CD4-positive, alpha-beta T cell (primary cell): ENCODE measurements around the gene NFYC. TPM values are rescaled to one million over a fixed set of nuclear protein-coding genes. Genes with fewer than 3 reads are reported as not detected.

ENCODE experiments used
- ATAC-seq: fragments of 200-7000 bp; cut with Tn5 transposase; one replicate; pipeline ENCODE4 v1.10.0; 2022; ENCODE audit warnings: mild to moderate bottlenecking; ENCODE audit not compliant: poor library complexity
- CTCF ChIA-PET: fragments of 350-600 bp; sonication (Branson Sonifier 250); formaldehyde crosslinking; loops from one replicate; lab custom pipeline; 2021; ENCODE audit warnings: antibody characterized with exemption, inconsistent platforms; lab: Charles Lee
- POLR2A ChIA-PET: fragments of 350-600 bp; sonication (Branson Sonifier 250); formaldehyde crosslinking; loops from one replicate; lab custom pipeline; 2021; ENCODE audit warnings: antibody characterized with exemption, inconsistent platforms; lab: Charles Lee
- DNase-seq, 14 experiments: peaks; one replicate each; pipeline ENCODE4 v3.0.0-alpha.2; 2013 to 2020; ENCODE audit warnings: mixed read lengths in 2 of 14
- H3K27ac ChIP-seq, 2 donors: one replicate each; pipeline versions ENCODE4 v1.5.1 to v1.7.0; 2013; ENCODE audit warnings: low read length in 2 of 2, low read depth in 1 of 2, mild to moderate bottlenecking in 1 of 2
- H3K27me3 ChIP-seq, 2 experiments: 1 replicate in 1 of 2; 2 replicates in 1 of 2; pipeline versions ENCODE4 v1.6.1 to v1.7.0; 2013; ENCODE audit warnings: low read length in 2 of 2, control low read depth in 1 of 2, mild to moderate bottlenecking in 1 of 2, moderate library complexity in 1 of 2; ENCODE audit not compliant: insufficient read depth in 2 of 2, control insufficient read depth in 1 of 2
- H3K36me3 ChIP-seq: one replicate; pipeline ENCODE4 v1.6.1; 2013; ENCODE audit warnings: low read length, control low read depth; ENCODE audit not compliant: insufficient read depth
- H3K4me1 ChIP-seq: one replicate; pipeline ENCODE4 v1.6.1; 2013; ENCODE audit warnings: low read length, control low read depth; ENCODE audit not compliant: insufficient read depth
- H3K4me3 ChIP-seq: one replicate; pipeline ENCODE4 v1.5.1; 2013; ENCODE audit warnings: mild to moderate bottlenecking, low read length, moderate library complexity
- H3K9me3 ChIP-seq, 2 experiments: 1 replicate in 1 of 2; 2 replicates in 1 of 2; pipeline versions ENCODE4 v1.6.1 to v1.7.0; 2013; ENCODE audit warnings: low read length in 2 of 2, mild to moderate bottlenecking in 2 of 2, control low read depth in 1 of 2, moderate library complexity in 1 of 2; ENCODE audit not compliant: control insufficient read depth in 1 of 2, insufficient read depth in 1 of 2
- H3K27ac Mint-ChIP-seq: one replicate; pipeline ENCODE4 v1.8.0; 2020; ENCODE audit warnings: mixed read lengths
- H3K27me3 Mint-ChIP-seq: one replicate; pipeline ENCODE4 v1.8.0; 2021; ENCODE audit warnings: mixed read lengths
- H3K36me3 Mint-ChIP-seq: one replicate; pipeline ENCODE4 v1.8.0; 2021; ENCODE audit warnings: low read depth, mixed read lengths
- H3K4me1 Mint-ChIP-seq: one replicate; pipeline ENCODE4 v1.8.0; 2021; ENCODE audit warnings: low read depth, mixed read lengths
- H3K4me3 Mint-ChIP-seq: one replicate; pipeline ENCODE4 v1.8.0; 2020; ENCODE audit warnings: mild to moderate bottlenecking, mixed read lengths
- H3K9me3 Mint-ChIP-seq: one replicate; pipeline ENCODE4 v1.8.0; 2020; ENCODE audit warnings: mixed read lengths
- intact Hi-C, 2 experiments: fragments of 100-400 bp; cut with DNase I in 1 of 2; cut with micrococcal nuclease in 1 of 2; formaldehyde crosslinking; loops; one replicate each; pipeline versions ENCODE4 v1.15.1 to v1.9.0; 2023 to 2025; cut with DNase I, micrococcal nuclease
- total RNA-seq, 174 experiments: library from RNA in 2 of 174; stranded (reverse) in 2 of 174; gene quantifications; one replicate each; pipeline ENCODE4 v1.2.3 and lab custom pipeline; 2021 to 2026
- TF ChIP-seq, protein P1 (sequence below): fragments of 200-600 bp; IDR thresholded peaks from one replicate; pipeline ENCODE4 v1.8.0; 2022; ENCODE audit warnings: antibody characterized with exemption, mild to moderate bottlenecking

Gene NFYC
- total RNA-seq, 2 experiments from 2014 or later, result 28.6 to 35.2 TPM

DNA sequence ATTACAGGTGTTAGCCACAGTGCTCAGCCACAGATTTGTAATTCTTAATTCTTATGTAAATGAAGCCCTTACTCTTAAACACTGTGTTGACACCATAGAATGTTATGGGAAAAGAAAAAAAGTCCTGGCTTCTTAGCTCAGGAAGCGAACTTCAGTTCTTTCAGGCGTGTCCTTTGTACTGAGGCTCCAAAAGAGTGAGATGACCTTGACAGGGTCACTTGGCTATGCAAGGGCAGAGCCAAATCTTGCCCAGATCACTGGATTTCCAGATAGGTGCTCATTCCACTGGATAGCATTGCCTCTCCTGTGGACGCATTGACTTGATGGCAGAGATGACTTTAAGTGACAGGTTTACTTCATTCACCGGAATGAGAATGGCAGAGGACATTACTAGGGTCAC lies 4.8 kb downstream of the NFYC start:
- Mint-ChIP-seq H3K27me3 (no peaks in the 10 kb centered on the region), H3K27ac (no peak overlapping the region), H3K4me1 (peaks cover 83% of the 10 kb centered on the region), H3K4me3 (peak overlapping the region; percentile 32), H3K36me3 (peaks cover 41% of the 10 kb centered on the region), H3K9me3 (no peaks in the 10 kb centered on the region)
- intact Hi-C loops, result loop anchor here in 1 of 2 experiments (10.0 kb wide), 3 partner anchors 289 to 651 kb away; partner anchors contain the start of genes CAP1 and SMAP2
- Histone ChIP-seq H3K4me3 (no peak overlapping the region), H3K4me1 (peaks cover 51% of the 10 kb centered on the region), H3K27me3 (no peaks in the 10 kb centered on the region), H3K9me3 (no peaks in the 10 kb centered on the region), H3K27ac (no peak overlapping the region), H3K36me3 (no peaks in the 10 kb centered on the region)
- CTCF ChIA-PET, result no interaction called here
- TF ChIP-seq, protein P1, sequence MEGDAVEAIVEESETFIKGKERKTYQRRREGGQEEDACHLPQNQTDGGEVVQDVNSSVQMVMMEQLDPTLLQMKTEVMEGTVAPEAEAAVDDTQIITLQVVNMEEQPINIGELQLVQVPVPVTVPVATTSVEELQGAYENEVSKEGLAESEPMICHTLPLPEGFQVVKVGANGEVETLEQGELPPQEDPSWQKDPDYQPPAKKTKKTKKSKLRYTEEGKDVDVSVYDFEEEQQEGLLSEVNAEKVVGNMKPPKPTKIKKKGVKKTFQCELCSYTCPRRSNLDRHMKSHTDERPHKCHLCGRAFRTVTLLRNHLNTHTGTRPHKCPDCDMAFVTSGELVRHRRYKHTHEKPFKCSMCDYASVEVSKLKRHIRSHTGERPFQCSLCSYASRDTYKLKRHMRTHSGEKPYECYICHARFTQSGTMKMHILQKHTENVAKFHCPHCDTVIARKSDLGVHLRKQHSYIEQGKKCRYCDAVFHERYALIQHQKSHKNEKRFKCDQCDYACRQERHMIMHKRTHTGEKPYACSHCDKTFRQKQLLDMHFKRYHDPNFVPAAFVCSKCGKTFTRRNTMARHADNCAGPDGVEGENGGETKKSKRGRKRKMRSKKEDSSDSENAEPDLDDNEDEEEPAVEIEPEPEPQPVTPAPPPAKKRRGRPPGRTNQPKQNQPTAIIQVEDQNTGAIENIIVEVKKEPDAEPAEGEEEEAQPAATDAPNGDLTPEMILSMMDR, result no peak
- POLR2A ChIA-PET, result no interaction called here
- DNase-seq (no peak), ATAC-seq (no peak)

DNA sequence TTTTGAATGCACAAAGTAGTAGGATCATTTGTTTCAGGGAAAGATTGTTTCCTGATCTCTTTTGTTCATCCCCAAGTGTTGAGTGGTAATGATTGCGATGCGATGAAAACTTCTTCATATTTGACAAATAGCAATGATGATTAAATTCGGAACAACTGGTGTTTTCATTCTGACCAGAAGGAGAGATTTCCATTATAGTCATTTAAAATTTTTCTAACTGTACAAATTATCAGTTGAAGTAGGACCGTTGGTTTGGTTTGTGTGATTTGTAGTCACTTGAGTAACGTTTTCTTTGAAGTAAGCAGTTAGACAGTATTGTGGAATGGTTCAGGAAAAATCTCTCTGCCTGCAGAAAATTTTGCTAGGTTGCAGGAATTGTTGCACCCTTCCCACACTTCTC lies 5.9 kb downstream of the NFYC start:
- Mint-ChIP-seq H3K4me3 (no peak overlapping the region), H3K27me3 (no peaks in the 10 kb centered on the region), H3K27ac (no peak overlapping the region), H3K9me3 (no peaks in the 10 kb centered on the region), H3K4me1 (peaks cover 86% of the 10 kb centered on the region), H3K36me3 (peaks cover 30% of the 10 kb centered on the region)
- H3K27me3 ChIP-seq, result no peaks in the 10 kb centered on the region
- ATAC-seq (no peak), DNase-seq (no peak)
- no peaks in the 10 kb centered on the region for H3K36me3 ChIP-seq
- no peak overlapping the region for H3K27ac ChIP-seq
- CTCF ChIA-PET, result no interaction called here
- intact Hi-C loops, result loop anchor here in 1 of 2 experiments (10.0 kb wide), 3 partner anchors 287 to 653 kb away; partner anchors contain the start of genes CAP1 and SMAP2
- TF ChIP-seq, protein P1, result no peak
- H3K9me3 ChIP-seq, result no peaks in the 10 kb centered on the region
- no peak overlapping the region for H3K4me3 ChIP-seq
- POLR2A ChIA-PET, result no interaction called here
- peaks cover 50% of the 10 kb centered on the region for H3K4me1 ChIP-seq

DNA sequence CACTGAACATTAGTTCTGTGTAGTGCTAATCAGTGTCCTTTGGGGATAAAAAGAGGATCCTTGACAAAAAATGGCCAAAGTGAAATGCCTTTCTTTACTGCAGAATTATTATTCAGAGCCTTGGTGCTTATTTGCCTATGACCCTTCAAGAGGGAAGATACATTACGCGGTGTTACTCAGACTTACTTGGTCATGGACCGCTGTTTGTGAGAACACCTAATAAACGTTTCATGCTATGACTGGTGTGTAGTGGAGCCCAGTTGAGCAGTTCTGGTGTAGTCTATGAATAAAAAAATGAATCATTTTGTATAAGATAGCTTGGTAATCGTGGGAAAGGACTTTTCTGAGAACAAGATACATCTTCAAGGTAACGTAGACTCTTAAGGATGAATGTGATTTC lies 8.3 kb downstream of the NFYC start:
- peaks cover 48% of the 10 kb centered on the region for H3K4me1 ChIP-seq
- ChIA-PET CTCF (no interaction called here), POLR2A (interaction anchor here (15.8 kb wide), 1 partner anchor 9 kb away, joined by 174 read pairs; the partner anchor contains the start of gene NFYC)
- TF ChIP-seq, protein P1, result no peak
- no peaks in the 10 kb centered on the region for H3K27me3 ChIP-seq
- H3K9me3 ChIP-seq, result no peaks in the 10 kb centered on the region
- no peak overlapping the region for H3K27ac Mint-ChIP-seq
- DNase-seq (no peak), ATAC-seq (no peak)
- H3K36me3 ChIP-seq, result no peaks in the 10 kb centered on the region
- intact Hi-C loops, result loop anchor here in 1 of 2 experiments (10.0 kb wide), 3 partner anchors 285 to 655 kb away; partner anchors contain the start of genes CAP1 and SMAP2
- H3K27me3 Mint-ChIP-seq, result no peaks in the 10 kb centered on the region
- H3K4me3 Mint-ChIP-seq, result no peak overlapping the region
- no peaks in the 10 kb centered on the region for H3K9me3 Mint-ChIP-seq
- H3K27ac ChIP-seq, result no peak overlapping the region
- H3K4me3 ChIP-seq, result no peak overlapping the region
- peaks cover 80% of the 10 kb centered on the region for H3K4me1 Mint-ChIP-seq
- H3K36me3 Mint-ChIP-seq, result peaks cover 22% of the 10 kb centered on the region
